SJCRH30 (cell line): ENCODE data around the gene CCSER2. TPM values are rescaled to one million over a fixed set of nuclear protein-coding genes. Genes with fewer than 3 reads are reported as not detected.
"Not testable (repeated sequence)": the region's sequence is repeated elsewhere in the genome, so short reads cannot be mapped to it uniquely, and the experiment has no call there.

Experiments used
- DNase-seq, 2 experiments: peaks; one replicate each; pipeline ENCODE4 v3.0.0-alpha.2; 2015 to 2020
- H3K27ac ChIP-seq: fragments of 250-450 bp; sonication (Bioruptor Pico); 2 replicates; pipeline ENCODE4 v1.5.1; 2020; ENCODE audit warnings: mild to moderate bottlenecking, moderate library complexity
- H3K27me3 ChIP-seq: fragments of 250-450 bp; sonication (Bioruptor Pico); 2 replicates; pipeline ENCODE4 v1.5.1; 2020; ENCODE audit warnings: mild to moderate bottlenecking, moderate library complexity
- H3K36me3 ChIP-seq: fragments of 250-450 bp; sonication (Bioruptor Pico); 2 replicates; pipeline ENCODE4 v1.5.1; 2020; ENCODE audit warnings: mild to moderate bottlenecking, moderate library complexity
- H3K4me1 ChIP-seq: fragments of 250-450 bp; sonication (Bioruptor Pico); 2 replicates; pipeline ENCODE4 v1.5.1; 2020; ENCODE audit warnings: mild to moderate bottlenecking, moderate library complexity
- H3K4me3 ChIP-seq: fragments of 250-450 bp; sonication (Bioruptor Pico); 2 replicates; pipeline ENCODE4 v1.5.1; 2020; ENCODE audit warnings: mild to moderate bottlenecking, moderate library complexity
- H3K9me3 ChIP-seq: fragments of 250-450 bp; sonication (Bioruptor Pico); replicated peaks from 2 replicates; pipeline ENCODE4 v1.5.1; 2020; ENCODE audit warnings: mild to moderate bottlenecking, moderate library complexity
- total RNA-seq: library from RNA; depleted of rRNA; stranded (reverse); fragments of >200 nt; shearing (Covaris generic); gene quantifications from 2 replicates; pipeline ENCODE4 v1.2.3, GENCODE V29; 2014

The CCSER2 gene
- total RNA-seq, 1 experiment from 2014 or later, result 16.5 TPM

DNA sequence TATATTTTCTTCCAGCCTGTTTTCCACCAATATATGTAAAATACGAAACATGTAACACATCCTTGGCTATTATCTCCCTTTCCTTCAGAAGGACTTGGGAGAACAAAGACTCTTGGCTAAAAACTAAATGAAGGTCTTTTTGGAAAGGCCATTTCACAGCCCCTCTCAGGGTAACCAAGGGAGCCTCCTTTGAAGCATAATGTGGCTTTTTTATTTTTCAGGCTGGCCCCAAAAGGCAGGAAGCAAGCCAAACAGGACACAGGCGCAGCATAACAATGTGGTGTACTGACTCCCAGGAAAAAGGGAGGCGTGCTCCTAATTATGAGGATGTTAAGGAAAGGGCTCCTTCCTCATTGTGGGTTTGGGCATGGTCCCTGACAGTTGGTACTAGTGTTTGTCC is 30.3 kb upstream of the CCSER2 start:
- no peak for DNase-seq
- Histone ChIP-seq H3K9me3 (no peaks in the 10 kb centered on the region), H3K27ac (no peak overlapping the region), H3K27me3 (no peaks in the 10 kb centered on the region), H3K4me3 (no peak overlapping the region), H3K36me3 (no peaks in the 10 kb centered on the region), H3K4me1 (no peaks in the 10 kb centered on the region)

DNA sequence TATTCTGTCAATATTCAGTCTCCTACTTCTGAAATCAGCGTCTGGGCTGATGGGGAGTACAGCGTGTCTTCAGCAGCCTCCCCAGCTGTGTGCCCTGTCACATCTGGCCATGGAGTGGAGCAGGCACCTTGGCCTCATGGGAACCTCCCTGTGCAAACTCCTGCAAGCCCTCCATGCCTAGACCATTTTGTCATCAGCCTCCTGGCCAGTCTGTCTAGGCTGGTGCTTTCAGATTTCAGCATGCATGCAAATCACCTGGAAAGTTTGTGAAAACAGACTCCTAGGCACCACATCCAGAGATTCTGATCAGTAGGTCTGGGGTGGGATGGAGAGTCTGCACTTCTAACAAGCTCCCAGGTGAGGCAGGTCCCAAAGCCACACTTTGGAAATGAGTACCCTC is 26.2 kb upstream of the CCSER2 start:
- Histone ChIP-seq H3K27ac (no peak overlapping the region), H3K27me3 (no peaks in the 10 kb centered on the region), H3K4me3 (no peak overlapping the region), H3K36me3 (no peaks in the 10 kb centered on the region), H3K4me1 (no peaks in the 10 kb centered on the region), H3K9me3 (no peaks in the 10 kb centered on the region)
- no peak for DNase-seq

DNA sequence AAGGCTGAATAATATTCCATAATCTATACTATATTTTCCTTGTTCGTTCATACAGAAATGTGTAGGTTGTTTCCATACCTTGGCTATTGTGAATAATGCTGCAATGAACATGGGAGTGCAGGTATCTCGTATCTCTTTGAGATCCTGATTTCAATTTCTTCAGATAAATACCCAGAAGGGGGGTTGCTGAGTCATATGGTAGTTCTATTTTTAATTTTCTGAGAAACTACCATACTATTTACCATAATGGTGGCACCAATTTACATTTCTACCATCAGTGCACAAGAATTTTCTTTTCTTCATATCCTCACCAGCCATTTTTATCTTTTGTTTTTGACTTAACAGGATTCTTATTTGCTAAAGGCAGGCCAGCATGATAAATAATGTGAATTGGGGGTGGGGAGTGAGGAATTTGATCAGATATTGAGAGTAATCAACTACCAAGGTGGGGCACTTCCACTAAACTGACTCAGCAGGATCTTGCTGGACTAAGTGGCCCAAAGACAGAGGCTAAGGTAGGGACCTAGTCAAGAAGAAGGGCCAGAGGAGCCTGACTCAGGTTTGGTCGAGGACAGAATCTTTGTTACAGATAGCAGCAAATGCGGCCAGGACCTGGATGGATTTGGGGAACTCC is 21.5 kb upstream of the CCSER2 start:
- no peak overlapping the region for H3K27ac ChIP-seq
- H3K4me3 ChIP-seq, result no peak overlapping the region
- no peaks in the 10 kb centered on the region for H3K36me3 ChIP-seq
- no peaks in the 10 kb centered on the region for H3K27me3 ChIP-seq
- H3K4me1 ChIP-seq, result no peaks in the 10 kb centered on the region
- H3K9me3 ChIP-seq, result no peaks in the 10 kb centered on the region
- DNase-seq, result no peak

- H3K27ac ChIP-seq, result no peak overlapping the region
Measured at GRCh38 chr10:84308021-84308420, 20.4 kb upstream of the CCSER2 start.

GRCh38 chr10:84308481-84309304 is 19.7 kb upstream of the CCSER2 start:
- H3K9me3 ChIP-seq, result no peaks in the 10 kb centered on the region
- peak in 1 of 2 experiments; percentile 38 for DNase-seq
- no peaks in the 10 kb centered on the region for H3K4me1 ChIP-seq
- H3K4me3 ChIP-seq, result no peak overlapping the region
- no peaks in the 10 kb centered on the region for H3K27me3 ChIP-seq
- H3K36me3 ChIP-seq, result no peaks in the 10 kb centered on the region
- H3K27ac ChIP-seq, result no peak overlapping the region

More at GRCh38 chr10:84308021-84308420, 20.4 kb upstream of the CCSER2 start:
- no peaks in the 10 kb centered on the region for H3K36me3 ChIP-seq
- no peak for DNase-seq
- H3K4me1 ChIP-seq, result no peaks in the 10 kb centered on the region
- H3K4me3 ChIP-seq, result no peak overlapping the region
- no peaks in the 10 kb centered on the region for H3K9me3 ChIP-seq
- no peaks in the 10 kb centered on the region for H3K27me3 ChIP-seq

DNA sequence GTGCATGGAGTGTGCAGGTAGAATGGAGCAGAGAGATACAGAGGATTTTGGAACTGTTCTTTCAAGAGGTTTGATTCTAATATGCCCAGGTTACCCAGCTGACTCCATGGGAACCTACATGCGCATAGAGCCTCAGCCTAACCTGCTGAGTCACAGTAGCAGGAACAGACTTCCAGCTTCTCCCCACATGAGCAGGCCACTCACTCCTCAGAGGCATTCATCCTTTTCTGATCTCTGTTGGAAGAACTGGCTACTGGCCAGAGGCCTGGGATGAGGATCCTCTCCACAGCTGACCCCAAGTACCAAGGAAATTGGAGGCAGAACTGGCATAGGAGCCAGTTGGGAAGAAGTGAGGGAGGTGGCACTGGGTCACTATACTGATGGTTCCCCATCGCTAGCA is 17.9 kb upstream of the CCSER2 start:
- Histone ChIP-seq H3K36me3 (no peaks in the 10 kb centered on the region), H3K4me3 (no peak overlapping the region), H3K9me3 (no peaks in the 10 kb centered on the region), H3K27me3 (no peaks in the 10 kb centered on the region), H3K27ac (no peak overlapping the region), H3K4me1 (no peaks in the 10 kb centered on the region)
- DNase-seq, result no peak

DNA sequence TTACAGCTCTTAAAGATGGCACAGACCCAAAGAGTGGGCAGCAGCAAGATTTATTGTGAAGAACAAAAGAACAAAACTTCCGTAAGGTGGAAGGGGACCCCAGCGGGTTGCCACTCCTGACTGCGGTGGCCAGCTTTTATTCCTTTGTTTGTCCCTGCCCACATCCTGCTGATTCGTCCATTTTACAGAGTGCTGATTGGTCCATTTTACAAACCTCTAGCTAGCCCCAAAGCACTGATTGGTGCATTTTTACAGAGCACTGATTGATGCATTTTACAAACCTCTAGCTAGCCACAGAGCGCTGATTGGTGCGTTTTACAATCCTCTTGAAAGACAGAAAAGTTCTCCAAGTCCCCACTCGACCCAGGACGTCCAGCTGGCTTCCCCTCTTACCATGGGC is 16.8 kb upstream of the CCSER2 start:
- no peak overlapping the region for H3K27ac ChIP-seq
- no peak for DNase-seq
- no peak overlapping the region for H3K4me3 ChIP-seq
- H3K27me3 ChIP-seq, result no peaks in the 10 kb centered on the region
- H3K36me3 ChIP-seq, result no peaks in the 10 kb centered on the region
- H3K9me3 ChIP-seq, result no peaks in the 10 kb centered on the region
- H3K4me1 ChIP-seq, result no peaks in the 10 kb centered on the region

DNA sequence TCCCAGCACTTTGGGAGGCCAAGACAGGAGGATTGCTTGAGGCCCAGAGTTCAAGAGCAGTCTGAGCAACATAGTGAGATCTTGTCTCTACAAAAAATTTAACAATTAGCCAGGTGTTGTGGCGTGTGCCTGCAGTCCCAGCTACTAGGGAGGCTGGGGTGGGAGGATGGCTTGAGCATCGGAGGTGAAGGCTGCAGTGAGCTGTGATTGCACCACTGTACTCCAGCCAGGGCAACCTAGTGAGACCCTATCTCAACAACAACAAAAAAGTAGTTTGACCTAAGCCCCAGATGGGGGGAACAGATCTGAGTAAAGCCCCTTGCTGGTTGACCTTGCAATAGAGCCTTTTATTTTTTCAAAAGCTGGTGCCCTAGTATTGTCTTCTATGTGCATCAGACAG is 15.6 kb upstream of the CCSER2 start:
- Histone ChIP-seq H3K9me3 (no peaks in the 10 kb centered on the region), H3K4me3 (no peak overlapping the region), H3K27me3 (no peaks in the 10 kb centered on the region), H3K4me1 (no peaks in the 10 kb centered on the region), H3K36me3 (no peaks in the 10 kb centered on the region), H3K27ac (no peak overlapping the region)
- no peak for DNase-seq

DNA sequence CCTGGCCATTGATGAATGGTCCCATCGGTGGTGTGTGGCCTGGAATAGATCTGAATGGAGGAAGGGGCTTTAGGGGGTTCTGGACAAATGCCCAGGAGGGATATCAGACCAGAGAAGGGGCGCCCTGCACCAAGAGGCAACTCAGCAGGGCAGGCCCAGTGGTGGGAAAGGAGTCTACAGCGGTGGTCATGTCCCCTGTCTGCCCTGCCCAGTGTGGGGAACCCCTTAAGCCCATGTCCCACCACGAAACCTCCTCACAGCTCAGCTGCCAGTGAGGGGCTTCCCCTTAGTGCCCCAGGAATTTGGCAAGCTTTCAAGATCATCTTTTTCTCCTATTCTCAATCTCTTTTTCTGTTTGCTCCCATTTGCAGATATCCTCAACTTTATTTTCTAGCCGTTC is 14.1 kb upstream of the CCSER2 start:
- no peak overlapping the region for H3K4me3 ChIP-seq
- no peaks in the 10 kb centered on the region for H3K36me3 ChIP-seq
- H3K27me3 ChIP-seq, result no peaks in the 10 kb centered on the region
- DNase-seq, result no peak
- H3K9me3 ChIP-seq, result no peaks in the 10 kb centered on the region
- H3K27ac ChIP-seq, result no peak overlapping the region
- no peaks in the 10 kb centered on the region for H3K4me1 ChIP-seq

- no peak overlapping the region for H3K4me3 ChIP-seq
- no peaks in the 10 kb centered on the region for H3K27me3 ChIP-seq
- H3K9me3 ChIP-seq, result no peaks in the 10 kb centered on the region
- no peaks in the 10 kb centered on the region for H3K4me1 ChIP-seq
- H3K36me3 ChIP-seq, result no peaks in the 10 kb centered on the region
- DNase-seq, result no peak
- H3K27ac ChIP-seq, result no peak overlapping the region
Measured at GRCh38 chr10:84317174-84317573, 11.2 kb upstream of the CCSER2 start.

DNA sequence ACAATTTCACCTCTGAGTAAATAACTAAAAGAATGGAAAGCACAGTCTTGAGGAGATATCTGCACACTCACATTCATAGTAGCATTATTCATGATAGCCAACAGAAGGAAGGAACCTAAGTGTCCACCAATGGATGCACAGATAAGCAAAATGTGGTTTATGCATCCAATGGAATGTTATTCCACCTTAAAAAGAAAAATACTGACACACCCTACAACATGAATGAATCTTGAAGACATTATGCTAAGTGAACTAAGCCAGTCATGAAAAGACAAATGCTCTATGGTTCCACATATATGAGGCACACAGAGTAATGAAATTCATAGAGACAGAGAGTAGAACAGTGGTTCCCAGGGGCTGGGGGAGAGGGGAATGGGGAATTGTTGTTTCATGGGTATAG is 6.5 kb upstream of the CCSER2 start:
- Histone ChIP-seq H3K4me1 (no peaks in the 10 kb centered on the region), H3K27me3 (no peaks in the 10 kb centered on the region), H3K36me3 (no peaks in the 10 kb centered on the region), H3K27ac (no peak overlapping the region), H3K9me3 (no peaks in the 10 kb centered on the region), H3K4me3 (no peak overlapping the region)
- DNase-seq, result no peak

DNA sequence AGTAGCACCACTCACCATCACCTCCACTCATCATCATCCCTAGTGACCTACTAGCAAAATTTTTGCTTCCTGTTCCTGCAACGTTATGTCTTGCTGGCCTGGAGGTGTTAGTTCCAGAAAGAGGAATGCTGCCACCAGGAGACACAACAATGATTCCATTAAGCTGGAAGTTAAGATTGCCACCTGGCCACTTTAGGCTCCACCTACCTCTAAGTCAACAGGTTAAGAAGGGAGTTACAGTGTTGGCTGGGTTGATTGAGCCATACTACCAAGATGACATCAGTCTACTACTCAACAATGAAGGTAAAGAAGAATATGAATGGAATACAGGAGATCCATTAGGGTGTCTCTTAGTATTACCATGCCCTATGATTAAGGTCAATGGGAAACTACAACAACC is 4.8 kb upstream of the CCSER2 start:
- not testable (repeated sequence) for H3K27ac ChIP-seq, H3K4me1 ChIP-seq, H3K27me3 ChIP-seq, DNase-seq, H3K9me3 ChIP-seq, H3K36me3 ChIP-seq, H3K4me3 ChIP-seq

DNA sequence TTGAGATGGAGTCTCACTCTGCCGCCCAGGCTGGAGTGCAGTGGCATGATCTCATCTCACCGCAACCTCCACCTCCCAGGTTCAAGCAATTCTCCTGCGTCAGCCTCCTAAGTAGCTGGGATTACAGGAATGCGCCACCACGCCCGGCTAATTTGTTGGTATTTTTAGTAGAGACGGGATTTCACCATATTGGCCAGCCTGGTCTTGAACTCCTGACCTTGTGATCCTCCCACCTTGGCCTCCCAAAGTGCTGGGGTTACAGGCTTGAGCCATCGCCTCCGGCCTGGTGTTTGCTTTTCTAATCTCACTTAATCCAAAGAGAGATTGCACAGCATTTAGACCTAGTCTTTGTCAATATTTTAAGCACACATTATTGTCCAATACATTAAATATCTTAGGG is 1.4 kb upstream of the CCSER2 start:
- not testable (repeated sequence) for H3K27ac ChIP-seq

GRCh38 chr10:84329196-84329611 is 815 bp downstream of the CCSER2 start:
- peak overlapping the region; percentile 94 for H3K4me3 ChIP-seq
- no peaks in the 10 kb centered on the region for H3K9me3 ChIP-seq
- DNase-seq, result peak; percentile 22 to 51
- no peaks in the 10 kb centered on the region for H3K27me3 ChIP-seq
- no peaks in the 10 kb centered on the region for H3K36me3 ChIP-seq
- H3K27ac ChIP-seq, result peak overlapping the region; percentile 15; the same call in 1 of the 2 replicates
- no peaks in the 10 kb centered on the region for H3K4me1 ChIP-seq

More for the DNA sequence above, 1.4 kb upstream of the CCSER2 start:
- not testable (repeated sequence) for H3K4me1 ChIP-seq, H3K27me3 ChIP-seq, H3K36me3 ChIP-seq, DNase-seq, H3K4me3 ChIP-seq, H3K9me3 ChIP-seq

- Histone ChIP-seq H3K36me3 (no peaks in the 10 kb centered on the region), H3K4me3 (no peak overlapping the region), H3K27ac (no peak overlapping the region), H3K4me1 (no peaks in the 10 kb centered on the region), H3K9me3 (no peaks in the 10 kb centered on the region), H3K27me3 (no peaks in the 10 kb centered on the region)
- DNase-seq, result no peak
Measured at GRCh38 chr10:84329986-84330651, 1.7 kb downstream of the CCSER2 start.
